ENCODE data around the gene PARVG.

Gene PARVG

DNA sequence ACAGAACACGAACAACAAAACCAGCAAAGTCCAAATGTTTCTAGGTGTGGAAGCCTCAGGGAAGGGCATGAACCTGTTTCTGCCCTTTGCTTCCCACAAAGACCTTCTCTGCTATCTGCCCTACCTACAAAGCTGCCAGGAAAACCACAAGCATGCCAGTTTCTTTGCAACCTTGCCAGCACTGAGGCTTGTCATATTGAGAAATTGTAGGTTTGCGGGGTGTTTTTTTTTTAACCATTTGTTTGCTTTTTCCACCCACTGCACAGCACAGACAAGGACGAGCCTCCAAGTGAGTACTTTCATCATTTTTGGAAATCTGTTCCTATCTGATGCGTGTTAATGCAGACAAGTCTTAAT, 12.8 kb downstream of the PARVG start:
- no peak overlapping the region for H3K4me3 ChIP-seq (ENCODE audit: low read depth, low read length)
- TF ChIP-seq, protein P1, sequence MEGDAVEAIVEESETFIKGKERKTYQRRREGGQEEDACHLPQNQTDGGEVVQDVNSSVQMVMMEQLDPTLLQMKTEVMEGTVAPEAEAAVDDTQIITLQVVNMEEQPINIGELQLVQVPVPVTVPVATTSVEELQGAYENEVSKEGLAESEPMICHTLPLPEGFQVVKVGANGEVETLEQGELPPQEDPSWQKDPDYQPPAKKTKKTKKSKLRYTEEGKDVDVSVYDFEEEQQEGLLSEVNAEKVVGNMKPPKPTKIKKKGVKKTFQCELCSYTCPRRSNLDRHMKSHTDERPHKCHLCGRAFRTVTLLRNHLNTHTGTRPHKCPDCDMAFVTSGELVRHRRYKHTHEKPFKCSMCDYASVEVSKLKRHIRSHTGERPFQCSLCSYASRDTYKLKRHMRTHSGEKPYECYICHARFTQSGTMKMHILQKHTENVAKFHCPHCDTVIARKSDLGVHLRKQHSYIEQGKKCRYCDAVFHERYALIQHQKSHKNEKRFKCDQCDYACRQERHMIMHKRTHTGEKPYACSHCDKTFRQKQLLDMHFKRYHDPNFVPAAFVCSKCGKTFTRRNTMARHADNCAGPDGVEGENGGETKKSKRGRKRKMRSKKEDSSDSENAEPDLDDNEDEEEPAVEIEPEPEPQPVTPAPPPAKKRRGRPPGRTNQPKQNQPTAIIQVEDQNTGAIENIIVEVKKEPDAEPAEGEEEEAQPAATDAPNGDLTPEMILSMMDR (IDR thresholded peaks at IDR 0.05; ENCODE audit: low read depth, low read length), result no peak
- H3K9me3 ChIP-seq, result no peaks in the 10 kb centered on the region
- no peaks in the 10 kb centered on the region for H3K27me3 ChIP-seq
- no peak for DNase-seq
- no peaks in the 10 kb centered on the region for H3K36me3 ChIP-seq
- no peaks in the 10 kb centered on the region for H3K4me1 ChIP-seq

DNA sequence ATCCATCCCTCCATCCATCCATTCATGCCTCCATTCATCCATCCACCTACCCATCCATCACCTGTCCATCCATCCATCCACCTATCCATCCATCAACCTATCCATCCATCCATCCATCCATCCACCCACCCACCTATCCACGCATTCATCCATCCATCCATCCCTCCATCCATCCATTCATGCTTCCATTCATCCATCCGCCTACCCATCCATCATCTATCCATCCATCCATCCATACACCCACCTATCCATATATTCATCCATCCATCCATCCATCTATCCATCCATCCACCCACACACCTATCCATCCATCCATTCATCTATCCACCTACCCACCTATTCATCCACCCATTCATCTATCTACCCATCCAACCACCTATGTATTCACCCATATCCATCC, 13.8 kb downstream of the PARVG start:
- Histone ChIP-seq H3K36me3 (no peaks in the 10 kb centered on the region), H3K27me3 (no peaks in the 10 kb centered on the region), H3K4me3 (ENCODE audit: low read depth, low read length) (no peak overlapping the region), H3K4me1 (no peaks in the 10 kb centered on the region), H3K9me3 (no peaks in the 10 kb centered on the region)
- TF ChIP-seq, protein P1 (IDR thresholded peaks at IDR 0.05; ENCODE audit: low read depth, low read length), result no peak
- DNase-seq, result no peak

DNA sequence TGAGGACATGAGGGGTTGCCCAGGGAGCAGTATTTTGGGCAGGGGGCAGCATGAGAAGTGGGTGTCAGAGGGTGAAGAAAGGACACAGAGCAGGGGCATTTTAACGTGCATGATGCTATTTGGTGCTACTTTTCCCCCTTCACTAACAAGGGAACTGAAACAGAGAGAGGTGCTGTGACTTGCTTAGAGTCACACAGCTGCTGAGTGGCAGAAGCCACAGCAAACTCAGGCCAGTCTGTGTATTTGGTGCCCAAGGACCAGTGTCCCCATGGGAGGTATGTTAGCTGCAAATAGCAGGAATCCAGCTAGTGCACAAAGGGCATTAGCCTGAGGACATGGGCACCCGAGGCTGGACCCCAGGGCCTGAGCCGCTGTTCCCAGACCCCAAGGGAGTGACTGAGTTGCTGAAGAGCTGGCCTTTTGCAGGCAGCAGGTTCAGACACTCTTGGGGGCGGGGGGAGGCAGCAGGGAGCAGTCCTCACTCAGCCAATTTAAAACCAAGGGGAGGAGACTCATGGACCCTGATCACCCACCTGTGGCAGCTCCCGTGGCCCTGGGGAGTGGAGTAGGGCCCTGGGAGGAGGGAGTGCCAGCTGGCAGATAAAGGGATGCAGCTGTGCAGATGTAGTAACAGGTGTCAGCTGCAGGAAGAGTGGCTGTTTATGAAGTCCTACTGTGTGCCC, 14.6 kb downstream of the PARVG start:
- no peak for DNase-seq
- H3K4me3 ChIP-seq (ENCODE audit: low read depth, low read length), result no peak overlapping the region

DNA sequence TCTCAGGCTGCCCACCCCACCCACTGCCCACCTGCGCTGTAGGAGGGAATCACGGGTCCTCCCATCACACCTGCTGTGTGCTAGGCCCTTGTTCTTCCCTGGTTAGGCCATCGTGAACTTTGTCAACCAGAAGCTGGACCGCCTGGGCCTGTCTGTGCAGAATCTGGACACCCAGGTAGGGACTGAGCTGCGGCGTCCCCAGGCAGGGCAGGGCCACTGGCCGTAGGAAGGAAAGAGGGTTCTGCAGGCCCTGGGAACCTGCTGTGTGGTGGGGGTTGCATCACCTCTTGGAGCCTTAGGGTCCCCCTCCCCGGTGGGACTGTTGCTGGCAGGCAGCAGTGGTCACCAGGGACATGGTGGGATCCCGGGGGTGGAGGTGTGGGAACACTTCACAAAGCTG, 15.5 kb downstream of the PARVG start:
- TF ChIP-seq, protein P1 (IDR thresholded peaks at IDR 0.05; ENCODE audit: low read depth, low read length), result no peak
- no peak for DNase-seq
- no peaks in the 10 kb centered on the region for H3K9me3 ChIP-seq
- H3K36me3 ChIP-seq, result no peaks in the 10 kb centered on the region
- no peaks in the 10 kb centered on the region for H3K4me1 ChIP-seq
- no peaks in the 10 kb centered on the region for H3K27me3 ChIP-seq
- no peak overlapping the region for H3K4me3 ChIP-seq (ENCODE audit: low read depth, low read length)

More for the DNA sequence above, 14.6 kb downstream of the PARVG start:
- no peaks in the 10 kb centered on the region for H3K36me3 ChIP-seq
- no peaks in the 10 kb centered on the region for H3K27me3 ChIP-seq
- H3K4me1 ChIP-seq, result no peaks in the 10 kb centered on the region
- TF ChIP-seq, protein P1 (IDR thresholded peaks at IDR 0.05; ENCODE audit: low read depth, low read length), result no peak
- no peaks in the 10 kb centered on the region for H3K9me3 ChIP-seq

DNA sequence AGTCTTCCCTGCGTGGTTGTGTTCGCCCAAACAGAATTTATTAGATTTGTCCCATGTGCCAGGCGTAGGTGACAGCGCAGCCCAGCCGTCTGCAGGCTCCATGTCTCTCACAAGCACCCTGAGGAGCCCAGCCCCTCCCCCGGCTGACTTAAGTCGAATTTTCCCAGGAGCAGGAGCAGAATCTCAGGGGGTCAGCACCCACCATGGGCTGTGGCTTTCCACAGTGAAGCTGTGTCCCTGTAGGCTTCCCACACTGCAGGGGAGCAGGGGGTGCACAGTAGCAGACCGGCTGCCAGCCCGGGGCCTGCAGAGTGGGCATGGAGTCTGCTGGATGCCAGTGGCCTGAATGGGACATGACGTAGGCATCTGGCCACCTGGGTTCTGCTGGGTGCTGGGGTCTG, 16.0 kb downstream of the PARVG start:
- H3K9me3 ChIP-seq, result no peaks in the 10 kb centered on the region
- H3K27me3 ChIP-seq, result no peaks in the 10 kb centered on the region
- no peaks in the 10 kb centered on the region for H3K36me3 ChIP-seq
- TF ChIP-seq, protein P1 (IDR thresholded peaks at IDR 0.05; ENCODE audit: low read depth, low read length), result no peak
- H3K4me3 ChIP-seq (ENCODE audit: low read depth, low read length), result no peak overlapping the region
- no peak for DNase-seq
- no peaks in the 10 kb centered on the region for H3K4me1 ChIP-seq

DNA sequence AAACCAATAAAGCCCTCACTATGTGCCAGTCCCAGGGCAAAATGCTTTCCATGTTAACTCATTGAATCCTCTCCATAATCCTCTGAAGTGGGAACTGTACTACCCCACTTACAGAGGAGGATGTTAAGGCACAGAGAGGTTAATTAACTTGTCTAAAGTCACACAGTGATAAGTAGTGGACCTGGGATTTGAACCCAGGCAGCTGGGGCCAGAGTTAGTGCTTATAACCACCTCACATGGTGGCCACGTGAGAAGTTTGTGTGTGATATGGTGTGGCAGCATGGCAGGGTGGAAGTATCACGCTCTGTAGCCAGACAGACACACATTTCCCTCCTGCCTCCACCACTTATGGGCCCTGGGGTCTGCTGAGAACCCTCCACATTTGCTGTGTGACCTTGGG, 16.5 kb downstream of the PARVG start:
- no peak for DNase-seq
- TF ChIP-seq, protein P1 (IDR thresholded peaks at IDR 0.05; ENCODE audit: low read depth, low read length), result no peak
- H3K27me3 ChIP-seq, result no peaks in the 10 kb centered on the region
- no peak overlapping the region for H3K4me3 ChIP-seq (ENCODE audit: low read depth, low read length)
- H3K4me1 ChIP-seq, result no peaks in the 10 kb centered on the region
- no peaks in the 10 kb centered on the region for H3K9me3 ChIP-seq
- H3K36me3 ChIP-seq, result no peaks in the 10 kb centered on the region

Measured in BE2C (cell line).